Breast epithelium (tissue), 4 donors: Measurements from ENCODE around the gene RNF19B. TPM values are rescaled to one million over a fixed set of nuclear protein-coding genes. Genes with fewer than 3 reads are reported as not detected.

ENCODE experiments used
- DNase-seq, 2 donors: peaks; one replicate each; pipeline ENCODE4 v3.0.0-alpha.2; 2019; ENCODE audit warnings: low spot score in 2 of 2
- H3K27ac ChIP-seq, 2 donors: fragments of 200-600 bp; sonication (generic) in 1 of 2; one replicate each; pipeline ENCODE4 v1.5.1; 2016 to 2019; ENCODE audit warnings: mild to moderate bottlenecking in 1 of 2
- H3K27me3 ChIP-seq, 2 donors: fragments of 200-600 bp; sonication (generic) in 1 of 2; one replicate each; pipeline versions ENCODE4 v1.5.1 to v1.6.0; 2017 to 2019; ENCODE audit warnings: control low read depth in 1 of 2, mild to moderate bottlenecking in 1 of 2
- H3K36me3 ChIP-seq: fragments of 200-600 bp; one replicate; pipeline ENCODE4 v1.5.1; 2019
- H3K4me1 ChIP-seq, 2 donors: fragments of 200-600 bp; sonication (generic); one replicate each; pipeline ENCODE4 v1.5.1; 2016 to 2019; ENCODE audit warnings: control low read depth in 1 of 2
- H3K4me3 ChIP-seq, 3 donors: fragments of 200-600 bp; sonication (generic); 1 replicate in 2 of 3; 2 replicates in 1 of 3; pipeline ENCODE4 v1.5.1; 2016 to 2019; ENCODE audit warnings: mild to moderate bottlenecking in 3 of 3, moderate library complexity in 2 of 3
- H3K9me3 ChIP-seq, 2 donors: fragments of 200-600 bp; sonication (generic) in 1 of 2; one replicate each; pipeline ENCODE4 v1.5.1; 2016 to 2019; ENCODE audit warnings: control low read depth in 1 of 2
- CTCF ChIP-seq, 3 donors: fragments of 450-650 bp; IDR thresholded peaks; one replicate each; pipeline ENCODE4 v1.5.1; 2016 to 2017; ENCODE audit warnings: antibody characterized with exemption in 3 of 3, mild to moderate bottlenecking in 3 of 3, moderate library complexity in 3 of 3
- POLR2A ChIP-seq: fragments of 450-650 bp; IDR thresholded peaks from one replicate; pipeline ENCODE4 v1.6.1; 2016; ENCODE audit warnings: antibody characterized with exemption, mild to moderate bottlenecking, moderate library complexity
- POLR2AphosphoS5 ChIP-seq, 3 donors: sonication (generic); formaldehyde crosslinking; IDR thresholded peaks; one replicate each; pipeline ENCODE4 v1.6.1; 2017; ENCODE audit warnings: antibody characterized with exemption in 3 of 3
- intact Hi-C: fragments of 100-400 bp; cut with DNase I; formaldehyde crosslinking; loops from one replicate; pipeline ENCODE4 v1.15.1; 2023; ENCODE audit warnings: low total_unique reads
- total RNA-seq, 3 donors: library from RNA; depleted of rRNA; stranded (reverse); fragments of >200 nt; gene quantifications; one replicate each; pipeline ENCODE4 v1.1.0, GENCODE V29; 2016

Gene RNF19B
- total RNA-seq, 3 donors from 2014 or later, result 15.7 to 22.5 (median 16.7) TPM

GRCh38 chr1:32949519-32949918, 15.1 kb downstream of the RNF19B start:
- intact Hi-C loops, result no loop called here
- Histone ChIP-seq H3K9me3 (no peaks in the 10 kb centered on the region), H3K4me3 (no peak overlapping the region), H3K27me3 (no peaks in the 10 kb centered on the region), H3K27ac (no peak overlapping the region), H3K4me1 (no peaks in the 10 kb centered on the region), H3K36me3 (no peaks in the 10 kb centered on the region)
- no peak for TF ChIP-seq POLR2A
- TF ChIP-seq CTCF (IDR thresholded peaks at IDR 0.05), result no peak
- TF ChIP-seq POLR2AphosphoS5 (IDR thresholded peaks at IDR 0.05), result no peak
- no peak for DNase-seq

- no peak for TF ChIP-seq POLR2AphosphoS5 (IDR thresholded peaks at IDR 0.05)
- TF ChIP-seq POLR2A, result no peak
- intact Hi-C loops, result no loop called here
- Histone ChIP-seq H3K4me3 (no peak overlapping the region), H3K4me1 (no peaks in the 10 kb centered on the region), H3K36me3 (no peaks in the 10 kb centered on the region), H3K27ac (no peak overlapping the region), H3K27me3 (no peaks in the 10 kb centered on the region), H3K9me3 (no peaks in the 10 kb centered on the region)
- DNase-seq, result no peak
Observed at GRCh38 chr1:32948905-32949304, 15.7 kb downstream of the RNF19B start.

- Histone ChIP-seq H3K36me3 (no peaks in the 10 kb centered on the region), H3K27me3 (no peaks in the 10 kb centered on the region), H3K9me3 (no peaks in the 10 kb centered on the region), H3K4me3 (no peak overlapping the region), H3K27ac (no peak overlapping the region), H3K4me1 (no peaks in the 10 kb centered on the region)
- no peak for DNase-seq
- intact Hi-C loops, result no loop called here
- TF ChIP-seq POLR2A (no peak), CTCF (IDR thresholded peaks at IDR 0.05) (no peak), POLR2AphosphoS5 (IDR thresholded peaks at IDR 0.05) (no peak)
Observed at GRCh38 chr1:32948390-32948722, 16.3 kb downstream of the RNF19B start.

- Histone ChIP-seq H3K27me3 (no peaks in the 10 kb centered on the region), H3K36me3 (no peaks in the 10 kb centered on the region), H3K4me3 (no peak overlapping the region), H3K4me1 (no peaks in the 10 kb centered on the region), H3K9me3 (no peaks in the 10 kb centered on the region), H3K27ac (no peak overlapping the region)
- intact Hi-C loops, result no loop called here
- no peak for TF ChIP-seq POLR2AphosphoS5 (IDR thresholded peaks at IDR 0.05)
- no peak for TF ChIP-seq CTCF (IDR thresholded peaks at IDR 0.05)
- no peak for TF ChIP-seq POLR2A
- DNase-seq, result no peak
Observed at GRCh38 chr1:32947669-32948389, 16.8 kb downstream of the RNF19B start.

GRCh38 chr1:32946413-32946812, 18.2 kb downstream of the RNF19B start:
- Histone ChIP-seq H3K4me3 (no peak overlapping the region), H3K27ac (no peak overlapping the region), H3K9me3 (no peaks in the 10 kb centered on the region), H3K4me1 (no peaks in the 10 kb centered on the region), H3K36me3 (peaks cover 4% of the 10 kb centered on the region), H3K27me3 (no peaks in the 10 kb centered on the region)
- TF ChIP-seq POLR2AphosphoS5 (IDR thresholded peaks at IDR 0.05) (no peak), POLR2A (no peak), CTCF (IDR thresholded peaks at IDR 0.05) (no peak)
- intact Hi-C loops, result no loop called here
- DNase-seq, result no peak

DNA sequence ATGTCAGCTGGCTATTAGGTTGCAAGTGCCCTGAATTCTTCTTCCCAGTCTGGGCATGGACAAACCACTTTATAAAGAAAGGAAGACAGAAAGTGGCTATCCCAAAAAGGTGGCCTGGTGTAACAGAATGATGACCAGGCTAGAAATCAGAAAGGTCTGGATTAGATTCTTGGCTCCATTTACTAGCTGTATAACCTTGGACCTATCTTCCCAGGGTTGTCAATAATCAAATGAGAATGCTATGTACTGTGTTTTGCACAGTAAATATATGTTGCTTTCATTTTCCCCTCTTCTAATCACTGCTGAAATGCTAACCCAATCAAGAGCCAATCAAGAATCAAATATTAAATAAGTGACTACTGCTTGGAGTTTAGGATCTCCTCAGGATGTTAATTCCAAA, 20.4 kb downstream of the RNF19B start:
- Histone ChIP-seq H3K27ac (no peak overlapping the region), H3K27me3 (no peaks in the 10 kb centered on the region), H3K4me3 (no peak overlapping the region), H3K4me1 (no peaks in the 10 kb centered on the region), H3K9me3 (no peaks in the 10 kb centered on the region), H3K36me3 (peaks cover 4% of the 10 kb centered on the region)
- intact Hi-C loops, result no loop called here
- TF ChIP-seq POLR2AphosphoS5 (IDR thresholded peaks at IDR 0.05) (no peak), CTCF (IDR thresholded peaks at IDR 0.05) (no peak), POLR2A (no peak)
- DNase-seq, result no peak
